ENCODE results near the gene HOXD11.

Gene HOXD11

GRCh38 chr2:176093145-176093897 lies 13.8 kb upstream of the HOXD11 start:
- no peak for DNase-seq (ENCODE audit: low read depth in 2 of 3, low spot score in 2 of 3)

DNA sequence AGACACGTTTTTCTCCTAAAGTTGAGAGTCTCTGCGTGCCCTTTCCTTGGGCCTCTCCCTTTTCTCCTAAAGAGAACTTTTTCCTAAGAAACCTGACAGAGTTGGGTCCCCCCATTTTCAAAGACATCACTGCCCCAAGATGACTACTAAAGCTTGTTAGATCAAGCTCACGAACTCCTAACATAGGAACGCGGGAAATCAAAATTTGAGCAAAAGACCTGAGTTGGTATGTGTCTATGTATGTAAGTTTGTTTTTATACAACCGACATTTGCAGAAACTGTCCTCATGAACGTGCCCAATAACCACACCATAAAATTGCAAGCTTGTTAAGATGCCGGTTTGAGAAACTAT lies 13.2 kb upstream of the HOXD11 start:
- no peak for DNase-seq (ENCODE audit: low read depth in 2 of 3, low spot score in 2 of 3)

GRCh38 chr2:176094349-176094748 lies 12.7 kb upstream of the HOXD11 start:
- no peak for DNase-seq (ENCODE audit: low read depth in 2 of 3, low spot score in 2 of 3)

- DNase-seq (ENCODE audit: low read depth in 2 of 3, low spot score in 2 of 3), result no peak
Observed at GRCh38 chr2:176095421-176095820, 11.7 kb upstream of the HOXD11 start.

GRCh38 chr2:176096243-176096985 lies 10.7 kb upstream of the HOXD11 start:
- DNase-seq (ENCODE audit: low read depth in 2 of 3, low spot score in 2 of 3), result no peak

GRCh38 chr2:176096986-176097819 lies 9.9 kb upstream of the HOXD11 start:
- peak in 1 of 3 experiments; percentile 37 for DNase-seq (ENCODE audit: low read depth in 2 of 3, low spot score in 2 of 3)

DNA sequence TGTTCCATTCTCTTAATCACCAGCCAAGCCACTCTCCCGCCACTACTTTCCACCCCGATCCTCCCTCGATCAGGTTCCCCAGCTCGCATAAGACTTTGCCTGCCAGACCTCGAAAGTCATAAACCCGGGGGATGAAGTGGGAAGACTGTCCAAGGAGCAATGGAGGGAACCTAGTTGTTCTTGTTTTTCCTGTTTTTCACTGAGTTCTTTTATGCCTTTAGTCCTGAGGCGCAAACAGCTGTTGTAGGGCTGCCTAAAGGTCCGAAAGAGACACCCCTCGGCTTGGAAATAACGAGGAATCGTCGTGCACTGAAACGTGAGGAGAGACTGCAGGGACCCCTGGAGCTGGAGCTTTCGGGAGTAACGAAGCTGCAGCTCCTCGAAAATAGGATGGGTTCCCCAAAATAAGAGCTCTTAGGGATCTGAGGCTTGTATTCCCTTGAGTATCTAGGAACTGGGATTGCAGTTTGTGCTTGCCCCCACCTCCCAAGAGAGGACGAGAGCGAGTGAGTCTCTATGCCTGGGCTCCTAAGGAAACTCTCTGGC lies 9.2 kb upstream of the HOXD11 start:
- no peak for DNase-seq (ENCODE audit: low read depth in 2 of 3, low spot score in 2 of 3)

DNA sequence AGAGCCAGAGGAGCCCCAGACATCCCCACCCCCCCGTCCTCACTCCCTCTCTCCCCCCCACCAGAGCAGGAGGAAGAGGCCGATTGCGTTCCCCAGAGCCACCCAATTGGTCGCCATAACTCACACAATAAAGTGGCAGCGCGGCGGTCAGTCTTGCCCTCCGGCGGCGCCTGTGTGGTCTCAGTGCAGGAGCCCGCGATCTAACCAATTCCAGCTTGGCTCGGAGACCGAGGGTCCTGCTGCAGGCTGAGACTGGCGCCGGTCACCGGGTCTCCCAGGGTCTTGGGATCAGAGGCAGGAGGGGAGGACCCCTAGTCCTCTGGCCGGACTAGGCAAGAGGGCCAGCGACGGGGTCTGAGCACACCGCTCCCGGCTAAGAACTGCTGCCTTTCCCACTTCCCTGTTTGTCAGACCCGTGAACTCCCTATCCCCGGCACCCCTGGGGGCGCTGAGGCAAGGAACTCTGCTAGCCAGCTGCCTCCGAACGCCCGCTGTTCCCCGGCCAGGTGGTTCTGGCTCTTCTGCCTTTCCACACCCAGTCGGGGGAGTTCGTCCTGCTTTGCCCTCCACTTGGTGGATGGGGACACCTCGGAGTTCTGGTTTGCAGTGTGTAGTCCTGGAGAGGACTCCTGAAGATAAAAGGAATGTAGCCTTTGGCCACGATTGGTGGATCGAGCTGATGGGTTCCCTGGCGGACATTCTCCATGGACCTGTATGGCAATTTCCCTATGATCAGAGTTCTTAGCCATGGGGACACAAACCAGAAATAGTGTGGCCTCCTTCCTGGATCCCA lies 8.5 kb upstream of the HOXD11 start:
- DNase-seq (ENCODE audit: low read depth in 2 of 3, low spot score in 2 of 3), result no peak

DNA sequence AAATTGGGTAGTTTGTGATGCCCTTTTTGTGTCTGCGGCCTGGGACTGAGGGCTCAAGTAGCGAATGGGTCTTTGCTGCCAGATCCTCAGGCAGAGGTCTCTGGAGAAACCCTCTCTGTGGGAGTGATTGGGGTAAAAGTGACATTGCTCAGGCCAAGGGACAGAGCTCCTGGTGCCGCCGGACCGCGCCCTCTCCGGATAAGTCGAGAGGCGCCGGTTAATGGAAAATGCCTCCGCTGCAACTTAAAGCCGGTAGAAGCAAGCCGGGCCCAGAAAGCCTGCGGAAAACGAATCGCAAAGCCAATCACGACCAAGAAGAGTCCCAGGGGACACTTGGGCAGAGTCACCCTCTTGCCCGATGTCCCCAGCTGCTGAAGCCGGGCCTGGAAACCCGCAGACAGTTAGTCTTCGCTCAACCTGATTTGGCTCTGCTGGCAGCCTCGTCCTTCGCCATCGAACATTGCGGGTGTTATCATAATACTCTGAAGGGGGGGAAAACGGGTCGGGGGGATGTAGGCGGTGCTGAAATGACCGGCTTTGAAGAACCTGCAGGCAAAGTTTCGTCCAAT lies 7.8 kb upstream of the HOXD11 start:
- DNase-seq (ENCODE audit: low read depth in 2 of 3, low spot score in 2 of 3), result no peak

- DNase-seq (ENCODE audit: low read depth in 2 of 3, low spot score in 2 of 3), result no peak
Observed at GRCh38 chr2:176099728-176100546, 7.1 kb upstream of the HOXD11 start, which contains the start of gene HOXD12. TSS of gene HOXD12 (plus strand) at chr2:176099795. CDS start at chr2:176099802, 7 bp downstream.

GRCh38 chr2:176100547-176101140 lies 6.4 kb upstream of the HOXD11 start:
- DNase-seq (ENCODE audit: low read depth in 2 of 3, low spot score in 2 of 3), result no peak

GRCh38 chr2:176101216-176101830 lies 5.8 kb upstream of the HOXD11 start:
- DNase-seq (ENCODE audit: low read depth in 2 of 3, low spot score in 2 of 3), result no peak

DNA sequence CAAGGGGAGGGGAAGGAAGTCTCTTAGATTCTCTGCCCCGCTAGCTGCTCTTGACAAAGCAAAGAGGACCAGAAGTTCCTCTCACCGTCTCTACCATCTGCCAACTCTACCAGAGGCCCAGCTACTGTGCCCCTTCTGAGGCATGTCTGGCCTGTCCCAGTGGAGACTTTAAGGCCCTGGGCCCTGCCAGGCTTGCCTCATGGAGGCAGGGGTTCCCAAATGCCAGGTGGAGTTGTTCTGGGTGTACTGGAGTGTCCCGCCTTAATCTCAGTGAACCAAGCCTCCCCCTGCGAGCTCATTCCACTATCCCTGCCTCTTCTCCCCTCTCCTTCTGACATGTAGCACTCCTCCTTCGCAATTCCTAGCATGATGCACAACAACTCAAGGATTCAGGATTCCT lies 5.2 kb upstream of the HOXD11 start:
- DNase-seq (ENCODE audit: low read depth in 2 of 3, low spot score in 2 of 3), result no peak

- no peak for DNase-seq (ENCODE audit: low read depth in 2 of 3, low spot score in 2 of 3)
Observed at GRCh38 chr2:176102309-176102866, 4.7 kb upstream of the HOXD11 start.

- DNase-seq (ENCODE audit: low read depth in 2 of 3, low spot score in 2 of 3), result no peak
Observed at GRCh38 chr2:176103194-176103593, 3.9 kb upstream of the HOXD11 start.

DNA sequence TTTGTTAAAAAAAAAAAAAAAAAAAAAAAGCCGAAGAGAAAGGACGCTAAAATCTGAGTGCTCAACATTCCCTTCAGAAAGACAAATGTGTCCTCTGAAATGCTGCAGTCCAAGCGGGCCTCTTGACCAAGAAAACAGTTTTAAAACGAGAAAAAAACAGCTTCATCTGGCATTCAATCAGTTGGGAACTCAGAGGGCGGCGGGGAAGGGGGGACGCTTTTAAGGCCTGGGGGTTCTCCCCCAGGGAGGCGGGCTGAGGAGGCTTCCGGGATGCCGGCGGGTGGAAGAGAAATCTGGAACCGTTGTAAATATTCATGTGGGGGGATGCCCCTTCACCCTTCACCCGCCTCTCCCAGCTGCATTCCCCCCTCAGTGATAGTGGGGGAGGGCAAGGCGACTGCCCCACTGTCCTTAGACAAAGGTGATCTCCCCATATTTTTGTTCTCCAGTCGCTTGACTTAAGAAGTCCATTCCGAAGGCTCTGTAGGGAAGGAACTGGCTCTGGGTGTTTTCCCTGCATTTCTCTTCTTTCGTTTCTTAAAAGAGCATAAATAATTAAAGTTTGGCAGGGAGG lies 3.3 kb upstream of the HOXD11 start:
- no peak for DNase-seq (ENCODE audit: low read depth in 2 of 3, low spot score in 2 of 3)

DNA sequence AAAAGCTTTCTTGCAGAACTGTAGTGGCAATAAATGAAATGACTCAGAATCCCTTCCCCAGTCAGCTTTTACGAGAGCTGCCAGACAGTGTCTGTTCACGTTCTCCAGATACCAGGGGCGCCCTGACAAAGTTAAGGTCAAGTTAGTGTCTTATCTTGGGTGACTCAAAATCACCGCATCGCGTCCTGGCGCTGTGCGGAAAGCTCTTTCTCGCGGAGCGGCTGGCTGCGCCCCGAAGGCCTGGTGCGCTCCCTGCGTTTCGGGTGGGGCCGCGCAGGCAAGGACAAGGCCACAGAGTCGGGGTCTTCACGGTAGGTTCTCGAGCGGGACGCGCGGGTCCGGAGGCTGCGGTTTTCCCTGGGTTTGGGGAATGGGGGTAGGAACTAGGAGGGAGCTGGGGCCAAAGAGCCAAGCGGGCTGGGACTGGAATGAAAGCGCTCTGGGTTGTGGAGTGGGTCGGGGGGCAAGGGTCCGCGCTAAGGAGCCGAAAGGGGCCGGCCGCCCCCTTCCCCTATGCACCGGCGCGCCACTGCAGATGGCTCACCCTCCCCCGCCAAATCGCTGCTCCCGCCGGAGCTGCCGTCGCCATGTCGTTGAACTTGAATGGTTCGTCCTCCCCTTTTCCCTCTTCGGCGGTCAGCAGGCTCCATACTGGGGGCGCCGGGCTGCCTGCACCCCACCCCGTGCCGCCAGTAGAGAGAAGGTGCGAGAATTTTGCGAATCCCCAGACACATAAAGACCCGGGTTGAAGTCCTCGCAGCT lies 2.6 kb upstream of the HOXD11 start:
- DNase-seq (ENCODE audit: low read depth in 2 of 3, low spot score in 2 of 3), result no peak

Data from activated CD8-positive, alpha-beta memory T cell treated with anti-CD3 and anti-CD28 coated beads for 48 hours (primary cell).